Stimulated activated effector memory CD8-positive, alpha-beta T cell treated with anti-CD3 and anti-CD28 coated beads, Interleukin-12 subunit alpha, Interleukin-12 subunit beta, amount 100 ng/mL, for 72 hours (primary cell): Measurements from ENCODE around the gene SLC25A19.
A peak's percentile ranks its signal among the peaks of the same experiment; 100 is the strongest.

Experiments
- ATAC-seq: fragments of 150-1000 bp; cut with Tn5 transposase; 2 replicates; pipeline ENCODE4 v1.10.0; 2021
- DNase-seq, 2 donors: peaks; one replicate each; pipeline ENCODE4 v3.0.0; 2021 to 2022; ENCODE audit warnings: low spot score in 2 of 2
- H3K27ac Mint-ChIP-seq: one replicate; pipeline ENCODE4 v1.8.0; 2022; ENCODE audit warnings: mild to moderate bottlenecking, mixed read lengths
- H3K36me3 Mint-ChIP-seq: one replicate; pipeline ENCODE4 v1.8.0; 2022; ENCODE audit warnings: mild to moderate bottlenecking, mixed read lengths
- H3K4me1 Mint-ChIP-seq: one replicate; pipeline ENCODE4 v1.8.0; 2022; ENCODE audit warnings: mixed read lengths
- H3K4me3 Mint-ChIP-seq: one replicate; pipeline ENCODE4 v1.8.0; 2022; ENCODE audit warnings: mild to moderate bottlenecking, mixed read lengths
- H3K9me3 Mint-ChIP-seq: one replicate; pipeline ENCODE4 v1.8.0; 2022; ENCODE audit warnings: mixed read lengths

Gene SLC25A19

DNA sequence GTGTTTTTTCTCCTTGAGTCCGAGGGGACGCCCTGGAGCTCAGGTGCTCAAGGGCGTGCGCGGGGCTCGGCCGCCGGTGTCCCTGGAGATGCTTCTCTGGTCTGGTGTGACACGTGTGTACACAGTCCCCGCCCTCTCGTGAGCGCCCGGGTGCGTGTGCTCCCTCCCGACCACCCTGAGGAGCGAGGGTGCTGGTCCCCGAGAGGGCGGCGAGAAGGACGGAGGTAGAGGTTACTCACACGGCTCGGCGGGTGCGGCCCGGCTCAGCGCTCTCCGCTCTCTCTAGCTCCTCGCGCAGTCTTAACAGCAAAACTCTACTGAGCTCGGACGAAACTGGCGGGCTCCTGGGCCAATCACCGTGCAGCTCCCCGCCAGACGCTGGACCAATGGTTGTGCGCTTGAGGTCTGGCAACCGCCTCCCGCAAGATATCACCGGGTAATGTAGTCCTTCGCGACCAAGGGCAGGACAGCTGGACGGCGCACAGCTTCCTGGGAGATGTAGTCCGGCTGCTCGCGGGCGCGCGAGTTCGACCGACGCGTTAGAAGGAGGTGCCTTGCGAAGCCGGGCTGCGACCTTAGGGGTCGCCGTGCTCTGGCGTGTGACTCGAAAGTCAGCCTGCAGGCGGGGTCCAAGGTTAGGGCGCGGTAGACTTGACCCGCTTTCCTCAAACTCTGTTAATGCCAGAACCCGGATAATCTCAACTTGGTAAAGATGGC is at the start of gene SLC25A19:
Gene SLC25A19 (minus strand): TSS at position 319 of the 717 bp plus-strand sequence. CDS start 2,669 bp downstream, outside the sequence.
- Mint-ChIP-seq H3K9me3 (no peaks in the 10 kb centered on the region), H3K36me3 (peaks cover 43% of the 10 kb centered on the region), H3K4me3 (peak within 1 kb of the TSS; percentile 95), H3K4me1 (peaks cover 26% of the 10 kb centered on the region), H3K27ac (peak within 1 kb of the TSS; percentile 99)
- peak; percentile 96 for ATAC-seq
- DNase-seq = peak; percentile 87 to 98

DNA sequence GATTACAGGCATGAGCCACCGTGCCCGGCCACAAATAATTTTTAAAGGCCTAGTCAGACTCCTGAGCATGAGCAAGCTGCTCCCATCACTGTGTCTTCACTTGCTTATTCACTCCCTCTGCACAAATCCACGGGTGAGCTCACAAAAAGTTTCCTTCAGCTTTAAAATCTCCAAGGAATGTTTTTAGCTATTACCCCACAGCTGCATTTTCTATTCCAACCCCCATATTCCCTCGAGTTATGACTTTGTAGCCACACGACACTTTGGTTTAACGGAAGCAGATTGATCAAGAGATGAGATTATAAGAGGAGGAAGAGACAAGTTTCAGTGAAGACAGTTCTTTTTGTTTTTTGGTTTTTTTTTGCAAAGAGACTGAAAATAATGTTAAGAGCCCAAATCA is 49.1 kb upstream of the SLC25A19 start:
- Mint-ChIP-seq H3K9me3 (peaks cover 2% of the 10 kb centered on the region), H3K27ac (peak overlapping the region; percentile 84), H3K36me3 (peaks cover 5% of the 10 kb centered on the region), H3K4me3 (peak overlapping the region; percentile 70), H3K4me1 (peaks cover 60% of the 10 kb centered on the region)
- ATAC-seq = peak; percentile 58
- DNase-seq = no peak

DNA sequence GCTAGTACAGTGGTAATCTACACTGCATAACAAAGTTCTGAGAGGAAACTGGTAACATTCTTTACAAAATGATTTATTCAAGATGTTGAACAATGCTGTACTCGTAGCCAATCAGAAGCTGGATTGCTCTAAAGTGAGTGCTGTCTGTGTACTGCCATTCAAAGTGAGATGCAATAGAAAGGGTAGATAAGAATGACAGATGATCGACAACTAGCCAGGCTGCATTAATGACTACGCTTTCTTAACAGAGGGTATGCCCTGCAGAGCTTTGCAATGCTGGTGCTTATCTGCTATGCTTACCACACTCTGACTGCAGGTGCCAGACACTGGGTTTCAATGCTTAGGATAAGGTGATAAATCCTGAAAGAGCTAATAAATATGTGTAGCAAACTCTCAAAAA is 46.1 kb upstream of the SLC25A19 start:
- Mint-ChIP-seq H3K36me3 (peaks cover 32% of the 10 kb centered on the region), H3K4me3 (no peak overlapping the region), H3K27ac (no peak overlapping the region), H3K9me3 (peaks cover 2% of the 10 kb centered on the region), H3K4me1 (peaks cover 33% of the 10 kb centered on the region)
- ATAC-seq (no peak), DNase-seq (no peak)

DNA sequence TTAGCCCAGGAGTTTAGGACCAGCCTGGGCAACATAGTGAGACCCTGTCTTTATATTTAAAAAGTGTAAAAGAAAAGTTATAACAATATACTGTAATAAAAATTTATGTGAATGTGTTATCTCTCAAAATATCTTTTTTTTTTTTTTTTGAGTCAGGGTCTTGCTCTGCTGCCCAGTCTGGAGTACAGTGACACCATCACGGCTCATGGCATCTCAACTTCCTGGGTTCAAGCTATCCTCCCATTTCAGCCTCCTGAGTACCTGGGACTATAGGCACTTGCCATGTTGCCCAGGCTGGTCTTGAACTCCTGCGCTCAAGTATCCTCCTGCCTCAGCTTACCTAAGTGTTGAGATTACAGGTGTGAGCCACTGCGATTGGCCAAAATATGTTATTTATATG is 45.5 kb upstream of the SLC25A19 start:
- ATAC-seq (no peak), DNase-seq (no peak)
- Mint-ChIP-seq H3K36me3 (peaks cover 37% of the 10 kb centered on the region), H3K27ac (no peak overlapping the region), H3K4me3 (no peak overlapping the region), H3K9me3 (no peaks in the 10 kb centered on the region), H3K4me1 (peaks cover 27% of the 10 kb centered on the region)

DNA sequence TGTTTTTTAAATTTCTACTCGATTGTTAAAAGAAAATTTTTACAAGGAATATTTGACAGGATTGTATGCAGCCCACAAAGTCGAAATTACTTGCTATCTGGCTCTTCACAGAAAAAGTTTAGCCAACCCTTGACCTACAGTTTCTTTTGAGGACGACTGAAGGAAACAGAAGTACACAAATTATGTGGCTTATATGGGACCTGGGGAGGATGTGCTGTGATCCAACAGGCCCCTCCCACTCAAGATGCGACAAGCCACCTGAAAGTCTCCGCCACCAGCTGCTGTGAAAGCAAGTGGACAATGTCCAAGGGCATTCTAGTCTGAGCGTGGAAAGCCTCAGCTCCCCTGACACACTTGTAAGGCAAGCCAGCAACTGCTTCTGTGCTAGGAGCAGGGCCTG is 42.4 kb upstream of the SLC25A19 start:
- H3K36me3 Mint-ChIP-seq = peaks cover 58% of the 10 kb centered on the region
- ATAC-seq (no peak), DNase-seq (no peak)
- H3K9me3 Mint-ChIP-seq = no peaks in the 10 kb centered on the region
- no peak overlapping the region for H3K4me3 Mint-ChIP-seq
- no peak overlapping the region for H3K27ac Mint-ChIP-seq
- peaks cover 6% of the 10 kb centered on the region for H3K4me1 Mint-ChIP-seq

DNA sequence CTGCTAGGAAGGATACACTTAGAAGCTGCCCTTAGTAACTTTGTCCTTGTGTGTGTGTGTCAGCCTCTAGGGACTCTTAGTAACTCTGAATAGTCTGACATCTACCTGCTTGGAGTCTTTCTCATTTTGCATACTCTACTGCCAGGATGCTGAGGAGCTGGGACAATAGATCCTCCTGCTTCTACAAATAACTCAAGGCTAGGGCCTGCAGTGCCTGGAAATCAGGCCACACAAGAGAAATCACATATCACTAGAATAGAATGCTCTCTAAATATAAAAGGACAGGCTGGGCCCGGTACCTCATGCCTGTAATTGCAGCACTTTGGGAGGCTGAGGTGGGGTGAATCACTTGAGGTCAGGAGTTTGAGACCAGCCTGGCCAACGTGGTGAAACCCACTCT is 38.5 kb upstream of the SLC25A19 start:
- no peak for ATAC-seq
- Mint-ChIP-seq H3K9me3 (no peaks in the 10 kb centered on the region), H3K36me3 (peaks cover 96% of the 10 kb centered on the region), H3K4me3 (no peak overlapping the region), H3K27ac (peak overlapping the region; percentile 60), H3K4me1 (peaks cover 5% of the 10 kb centered on the region)
- no peak for DNase-seq

DNA sequence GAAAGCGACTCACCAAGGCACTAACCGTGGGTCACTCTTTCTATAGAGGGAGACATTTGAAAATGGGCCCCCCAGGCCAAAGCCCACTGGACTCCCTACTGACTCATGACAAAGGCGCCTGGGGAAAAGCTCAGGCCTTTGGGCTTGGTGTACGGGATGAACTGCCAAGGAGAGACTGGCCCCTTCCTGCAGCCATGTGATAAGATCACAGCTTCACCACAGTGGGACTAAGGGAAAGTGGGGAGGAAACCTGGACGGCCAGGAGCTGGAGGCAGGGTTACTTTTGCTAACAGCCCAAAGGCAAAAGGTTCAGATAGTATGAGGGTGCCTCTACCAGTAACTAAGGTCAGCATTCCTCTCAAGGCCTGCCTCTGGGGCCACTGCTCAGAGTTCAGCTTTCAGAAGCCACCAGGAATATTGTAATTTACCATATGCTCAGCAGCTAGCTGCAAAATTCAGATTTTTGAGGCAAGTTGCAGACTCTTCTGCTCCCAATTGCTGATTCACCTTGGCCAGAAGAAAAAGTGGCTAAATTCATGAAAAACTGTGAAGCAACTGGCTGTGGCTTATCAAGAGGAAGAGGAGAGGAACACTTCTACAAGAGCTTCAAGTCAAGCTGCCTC is 37.1 kb upstream of the SLC25A19 start:
- Mint-ChIP-seq H3K36me3 (peaks cover 96% of the 10 kb centered on the region), H3K4me1 (peaks cover 5% of the 10 kb centered on the region)
- ATAC-seq = no peak

DNA sequence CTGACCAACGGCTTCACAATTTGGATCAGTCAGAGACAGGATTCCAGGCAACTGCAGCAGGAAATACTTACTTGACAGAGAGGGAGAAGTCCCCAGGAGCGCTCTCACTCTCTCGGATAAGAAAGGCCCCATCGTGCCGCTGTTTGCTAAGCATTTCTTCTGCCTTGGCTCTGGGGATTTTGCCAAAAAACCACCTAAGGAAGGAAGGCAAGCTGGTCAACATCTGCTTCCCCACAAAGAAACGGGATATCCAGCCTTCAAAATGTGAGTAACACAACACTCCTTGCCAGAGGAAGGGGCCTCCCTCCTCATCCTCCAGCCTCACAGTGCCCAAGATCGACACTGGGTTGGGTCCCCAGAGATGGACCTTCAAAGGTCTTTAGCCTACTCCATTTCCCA is 36.6 kb upstream of the SLC25A19 start:
- Mint-ChIP-seq H3K27ac (peak overlapping the region; percentile 69), H3K4me3 (no peak overlapping the region), H3K4me1 (peaks cover 5% of the 10 kb centered on the region), H3K36me3 (peaks cover 96% of the 10 kb centered on the region), H3K9me3 (no peaks in the 10 kb centered on the region)
- DNase-seq (no peak), ATAC-seq (no peak)

More for the DNA sequence above, 37.1 kb upstream of the SLC25A19 start:
- Mint-ChIP-seq H3K9me3 (no peaks in the 10 kb centered on the region), H3K27ac (peak overlapping the region; percentile 69), H3K4me3 (no peak overlapping the region)
- no peak for DNase-seq

DNA sequence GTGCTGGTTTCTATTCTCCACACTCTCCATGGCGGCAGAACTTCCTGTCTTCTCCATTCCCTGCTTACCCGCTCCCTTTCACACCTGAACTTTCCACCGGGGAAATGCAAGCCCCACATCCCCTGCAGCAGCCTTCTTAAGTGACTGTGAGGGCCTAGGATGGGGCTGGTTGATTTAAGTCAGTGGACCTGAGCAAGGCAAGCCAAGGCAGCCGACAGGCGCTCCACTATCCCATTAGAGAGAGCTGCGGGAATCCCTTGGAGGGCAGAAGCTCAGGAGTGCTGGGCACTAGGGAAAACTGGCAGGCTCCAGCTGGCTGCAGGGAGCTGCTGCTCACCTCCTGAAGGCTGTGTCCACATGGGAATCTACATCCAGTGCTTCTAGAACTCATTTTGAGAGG is 36.1 kb upstream of the SLC25A19 start:
- ATAC-seq = no peak
- Mint-ChIP-seq H3K9me3 (no peaks in the 10 kb centered on the region), H3K4me3 (no peak overlapping the region), H3K4me1 (peaks cover 5% of the 10 kb centered on the region), H3K27ac (peak overlapping the region; percentile 69), H3K36me3 (peaks cover 96% of the 10 kb centered on the region)
- DNase-seq = no peak

DNA sequence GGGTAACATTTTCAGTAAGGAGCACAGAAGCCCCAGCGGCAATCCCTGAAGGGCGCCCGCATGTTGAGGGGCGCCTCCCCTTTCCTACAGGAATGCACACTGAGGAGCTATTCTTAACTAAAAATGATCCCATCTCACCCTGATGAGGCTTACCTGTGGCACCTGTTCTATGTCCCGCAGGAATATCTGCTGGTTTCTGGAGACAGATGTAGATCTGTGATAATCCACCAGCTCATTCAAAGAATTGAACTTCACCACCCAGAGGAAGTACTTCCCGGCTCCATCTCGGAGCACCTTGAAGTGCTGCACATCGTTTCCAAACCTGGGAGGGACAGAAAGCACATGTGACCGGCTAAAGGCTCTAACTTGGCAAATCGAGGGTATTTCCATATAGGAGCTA is 32.3 kb upstream of the SLC25A19 start:
- no peak for ATAC-seq

DNA sequence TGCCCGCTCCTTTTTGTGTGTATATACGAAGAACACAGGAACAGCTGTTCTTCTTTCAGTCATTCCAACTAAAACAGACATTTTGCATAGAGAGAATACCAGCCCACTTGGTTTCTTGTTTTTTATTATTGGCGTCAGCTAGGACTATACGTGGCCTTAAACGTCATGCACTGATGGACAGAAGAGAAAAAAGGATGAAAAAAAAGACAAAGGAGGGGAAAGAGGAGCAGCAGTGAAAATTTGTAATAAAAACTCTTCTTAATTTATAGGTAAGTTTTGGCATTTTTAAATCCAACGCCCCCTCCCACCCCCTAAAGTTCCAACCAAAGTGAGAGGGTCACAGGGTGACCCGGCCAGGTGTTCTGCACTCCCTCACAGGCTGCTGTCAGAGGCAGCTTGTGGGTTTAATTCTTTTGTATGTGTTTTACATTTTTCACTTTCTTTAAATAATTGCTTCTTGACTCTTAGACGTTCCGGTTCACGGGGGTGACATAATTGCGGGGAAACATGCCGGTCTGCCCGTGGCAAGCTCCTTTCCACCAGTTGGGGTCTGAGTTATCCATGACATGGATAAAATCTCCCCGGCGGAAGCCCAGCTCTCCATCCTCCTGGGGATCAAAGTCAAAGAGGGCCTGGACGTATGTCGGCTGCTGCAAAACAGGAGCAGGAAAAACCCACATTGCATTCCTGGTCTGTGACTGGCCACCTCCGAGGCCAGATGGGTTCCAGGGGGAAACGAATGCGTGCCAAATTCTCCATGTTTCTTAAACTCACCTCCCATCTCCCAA is 30.9 kb upstream of the SLC25A19 start:
- Mint-ChIP-seq H3K9me3 (no peaks in the 10 kb centered on the region), H3K36me3 (peaks cover 83% of the 10 kb centered on the region), H3K4me3 (no peak overlapping the region), H3K27ac (no peak overlapping the region), H3K4me1 (peaks cover 22% of the 10 kb centered on the region)
- ATAC-seq = no peak
- no peak for DNase-seq

More for the DNA sequence above, 32.3 kb upstream of the SLC25A19 start:
- no peaks in the 10 kb centered on the region for H3K9me3 Mint-ChIP-seq
- peaks cover 97% of the 10 kb centered on the region for H3K36me3 Mint-ChIP-seq
- no peak overlapping the region for H3K27ac Mint-ChIP-seq
- H3K4me3 Mint-ChIP-seq = no peak overlapping the region
- peaks cover 14% of the 10 kb centered on the region for H3K4me1 Mint-ChIP-seq
- no peak for DNase-seq

DNA sequence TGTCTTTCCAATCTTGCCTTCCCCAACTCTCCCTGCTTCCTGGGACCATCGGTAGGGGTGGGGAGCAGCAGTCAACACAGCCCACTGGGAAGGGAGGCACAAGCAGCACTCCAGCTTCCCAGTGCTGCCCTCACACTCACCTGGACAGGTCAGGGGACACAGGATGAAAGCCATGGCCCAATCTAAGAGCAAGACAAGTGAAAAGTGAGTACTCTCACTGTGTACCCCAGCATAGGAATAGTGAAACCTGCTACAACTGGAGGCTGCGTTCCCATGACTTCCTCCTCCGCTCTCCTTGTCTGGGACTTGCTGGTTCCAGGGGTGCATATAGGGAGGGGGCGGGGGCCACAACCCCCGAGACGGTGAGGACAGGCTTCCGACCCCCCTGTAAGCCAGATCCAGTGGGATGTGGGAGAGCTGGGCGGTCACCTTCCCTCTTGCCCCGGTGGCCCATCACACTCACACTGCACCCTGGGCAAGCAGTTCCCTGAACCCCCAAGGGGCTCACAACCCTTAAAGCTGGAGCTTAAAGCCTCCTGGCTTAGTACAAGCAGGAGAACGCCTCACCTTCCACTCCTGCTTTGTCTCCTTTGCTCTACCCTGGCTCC is 29.5 kb upstream of the SLC25A19 start:
- peak overlapping the region; percentile 76 for H3K27ac Mint-ChIP-seq
- H3K4me3 Mint-ChIP-seq = no peak overlapping the region
- H3K9me3 Mint-ChIP-seq = no peaks in the 10 kb centered on the region
- H3K36me3 Mint-ChIP-seq = peaks cover 79% of the 10 kb centered on the region
- no peak for DNase-seq
- no peak for ATAC-seq
- peaks cover 30% of the 10 kb centered on the region for H3K4me1 Mint-ChIP-seq

DNA sequence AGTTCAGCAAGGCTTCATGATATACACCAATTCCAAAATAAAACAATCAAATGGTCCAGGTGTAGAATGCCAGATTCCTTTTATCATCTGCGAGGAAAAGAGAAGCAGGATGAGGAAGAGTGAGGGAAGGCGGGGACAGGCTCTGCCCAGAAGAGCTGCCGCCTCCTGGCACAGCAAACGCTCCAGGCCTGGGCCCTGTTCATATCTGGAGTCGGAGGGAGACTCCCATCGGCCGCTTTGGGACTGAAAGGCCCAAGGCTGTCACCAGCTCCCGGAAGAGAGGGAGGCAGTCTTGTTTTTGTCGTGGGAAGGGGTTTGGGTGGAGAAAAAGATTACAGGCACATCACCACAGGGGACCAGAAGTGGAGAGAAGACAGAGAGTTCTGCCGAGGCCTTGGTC is 29.0 kb upstream of the SLC25A19 start:
- ATAC-seq = no peak

DNA sequence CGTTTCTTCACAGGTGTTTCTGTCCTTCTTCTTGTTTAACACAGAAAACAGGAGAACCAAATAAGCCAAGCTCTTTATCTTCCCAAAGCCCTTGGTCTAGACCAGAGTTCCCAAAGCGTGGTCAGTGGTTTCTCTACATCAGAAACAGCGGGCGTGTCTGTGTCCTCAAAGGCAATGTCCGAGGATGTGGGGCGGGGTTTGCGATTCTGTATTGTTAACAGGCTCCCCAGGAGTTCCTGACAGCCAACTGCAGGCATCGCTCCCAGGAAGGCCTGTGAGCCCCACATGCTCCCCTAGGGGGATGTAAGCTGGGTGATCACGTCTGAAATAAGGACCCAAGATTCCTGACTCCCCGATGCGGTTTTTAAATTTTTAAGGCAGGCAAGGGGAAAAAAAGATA is 28.4 kb upstream of the SLC25A19 start:
- Mint-ChIP-seq H3K4me1 (peaks cover 31% of the 10 kb centered on the region), H3K9me3 (no peaks in the 10 kb centered on the region), H3K4me3 (no peak overlapping the region), H3K27ac (peak overlapping the region; percentile 76), H3K36me3 (peaks cover 69% of the 10 kb centered on the region)
- ATAC-seq (no peak), DNase-seq (no peak)

More for the DNA sequence above, 29.0 kb upstream of the SLC25A19 start:
- Mint-ChIP-seq H3K4me3 (no peak overlapping the region), H3K4me1 (peaks cover 29% of the 10 kb centered on the region), H3K27ac (peak overlapping the region; percentile 76), H3K36me3 (peaks cover 75% of the 10 kb centered on the region), H3K9me3 (no peaks in the 10 kb centered on the region)
- DNase-seq = no peak

DNA sequence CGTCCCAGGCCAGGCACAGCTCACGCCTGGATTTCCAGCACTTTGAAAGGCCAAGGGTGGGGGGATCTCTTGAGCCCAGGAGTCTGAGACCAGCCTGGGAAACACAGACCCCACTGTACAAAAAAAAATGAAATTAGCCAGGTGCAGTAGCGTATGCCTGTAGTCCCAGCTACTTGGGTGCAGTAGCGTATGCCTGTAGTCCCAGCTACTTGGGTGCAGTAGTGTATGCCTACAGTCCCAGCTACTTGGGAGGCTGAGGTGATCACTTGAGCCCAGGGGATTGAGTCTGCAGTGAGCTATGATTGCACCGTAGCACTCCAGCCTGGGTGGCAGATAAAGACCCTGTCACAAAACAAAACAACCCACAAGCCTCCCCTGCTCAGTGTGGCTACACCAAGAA is 27.0 kb upstream of the SLC25A19 start:
- peaks cover 33% of the 10 kb centered on the region for H3K4me1 Mint-ChIP-seq
- H3K36me3 Mint-ChIP-seq = peaks cover 55% of the 10 kb centered on the region
- no peaks in the 10 kb centered on the region for H3K9me3 Mint-ChIP-seq
- H3K27ac Mint-ChIP-seq = peak overlapping the region; percentile 76
- peak overlapping the region; percentile 22 for H3K4me3 Mint-ChIP-seq
- DNase-seq = no peak
- ATAC-seq = peak; percentile 53
